PC-9 (cell line): Measurements from ENCODE around the gene TTLL8.

ENCODE experiments used
- EZH2 ChIP-seq: fragments of 200-600 bp; sonication (generic); IDR thresholded peaks from 2 replicates; pipeline ENCODE4 v1.8.0; 2017; ENCODE audit warnings: antibody characterized with exemption, low read depth
- TF ChIP-seq, protein P1 (sequence below): fragments of 200-600 bp; sonication (generic); conservative IDR thresholded peaks from 2 replicates; pipeline ENCODE4 v1.6.1; 2017; ENCODE audit warnings: mixed run types, antibody characterized with exemption, mild to moderate bottlenecking, moderate library complexity

DNA sequence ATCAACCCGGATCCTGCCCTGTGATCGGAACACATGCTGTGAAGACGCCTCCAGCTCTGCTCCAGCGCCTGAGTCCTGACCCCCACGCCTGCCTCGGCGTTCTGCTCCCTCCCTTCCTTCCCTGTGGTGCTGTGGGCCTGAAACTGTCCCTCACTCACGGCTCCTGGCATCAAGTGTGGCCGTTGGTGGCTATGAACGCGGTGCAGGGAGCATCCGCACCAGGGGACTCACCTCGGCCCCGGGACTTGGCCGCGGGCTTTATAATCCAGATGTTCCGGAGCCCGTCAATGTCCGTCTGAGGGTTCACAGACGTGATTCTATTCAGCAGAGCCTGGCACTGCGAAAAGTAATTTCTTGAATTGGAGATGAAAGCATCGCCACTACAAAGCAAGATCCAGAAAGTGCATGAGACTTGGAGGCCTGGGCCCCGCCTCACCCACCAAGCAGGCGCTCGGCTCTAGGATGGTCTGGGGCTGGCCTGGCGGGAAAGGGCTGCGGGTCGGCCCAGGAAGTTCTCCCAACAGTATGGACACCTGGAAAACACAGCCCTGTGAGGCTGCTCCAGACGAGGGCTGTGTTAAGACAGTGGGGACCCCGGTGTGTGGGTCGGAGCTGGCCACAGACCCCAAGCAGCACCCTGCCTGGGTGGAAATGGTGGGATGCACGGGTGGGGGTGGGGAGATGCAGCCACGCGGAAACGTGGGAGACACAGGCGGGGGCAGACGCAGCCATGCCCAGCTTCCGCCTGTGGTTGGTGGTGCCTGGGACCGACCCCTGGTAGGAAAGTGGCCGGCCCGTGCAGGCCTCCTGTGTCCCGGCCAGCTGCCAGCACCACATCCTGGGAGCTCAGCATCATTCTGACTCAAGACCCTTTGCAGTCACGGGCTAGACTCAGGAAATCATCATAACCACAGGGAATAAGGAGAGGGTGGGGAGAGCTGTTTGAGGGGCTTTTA lies 23.7 kb downstream of the TTLL8 start:
- 0 out of 2 replicates have a peak, but pooled peaks have one; percentile 84 for TF ChIP-seq EZH2
- TF ChIP-seq, protein P1, sequence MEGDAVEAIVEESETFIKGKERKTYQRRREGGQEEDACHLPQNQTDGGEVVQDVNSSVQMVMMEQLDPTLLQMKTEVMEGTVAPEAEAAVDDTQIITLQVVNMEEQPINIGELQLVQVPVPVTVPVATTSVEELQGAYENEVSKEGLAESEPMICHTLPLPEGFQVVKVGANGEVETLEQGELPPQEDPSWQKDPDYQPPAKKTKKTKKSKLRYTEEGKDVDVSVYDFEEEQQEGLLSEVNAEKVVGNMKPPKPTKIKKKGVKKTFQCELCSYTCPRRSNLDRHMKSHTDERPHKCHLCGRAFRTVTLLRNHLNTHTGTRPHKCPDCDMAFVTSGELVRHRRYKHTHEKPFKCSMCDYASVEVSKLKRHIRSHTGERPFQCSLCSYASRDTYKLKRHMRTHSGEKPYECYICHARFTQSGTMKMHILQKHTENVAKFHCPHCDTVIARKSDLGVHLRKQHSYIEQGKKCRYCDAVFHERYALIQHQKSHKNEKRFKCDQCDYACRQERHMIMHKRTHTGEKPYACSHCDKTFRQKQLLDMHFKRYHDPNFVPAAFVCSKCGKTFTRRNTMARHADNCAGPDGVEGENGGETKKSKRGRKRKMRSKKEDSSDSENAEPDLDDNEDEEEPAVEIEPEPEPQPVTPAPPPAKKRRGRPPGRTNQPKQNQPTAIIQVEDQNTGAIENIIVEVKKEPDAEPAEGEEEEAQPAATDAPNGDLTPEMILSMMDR: no peak
